Heart right ventricle (tissue), 16 donors: ENCODE results near the gene CLPSL1. TPM values are rescaled to one million over a fixed set of nuclear protein-coding genes. Genes with fewer than 3 reads are reported as not detected.

ENCODE experiments used
- ATAC-seq, 8 donors: fragments of 200-7000 bp; cut with Tn5 transposase; one replicate each; pipeline ENCODE4 v1.9.1; 2020; ENCODE audit warnings: mild to moderate bottlenecking in 8 of 8, moderate library complexity in 8 of 8, moderate number of reproducible peaks in 1 of 8
- DNase-seq, 2 donors: peaks; one replicate each; pipeline ENCODE4 v3.0.0-alpha.2; 2020
- H3K27ac ChIP-seq, 10 donors: fragments of 200-600 bp; sonication (generic) in 2 of 10; one replicate each; pipeline versions ENCODE4 v1.5.0 to v1.8.0; 2020 to 2022; ENCODE audit warnings: mild to moderate bottlenecking in 3 of 10
- H3K27me3 ChIP-seq, 7 donors: fragments of 200-600 bp; one replicate each; pipeline ENCODE4 v1.8.0; 2021 to 2022; ENCODE audit warnings: mild to moderate bottlenecking in 2 of 7
- H3K36me3 ChIP-seq, 9 donors: fragments of 200-600 bp; sonication (generic) in 1 of 9; one replicate each; pipeline versions ENCODE4 v1.5.0 to v1.8.0; 2020 to 2022; ENCODE audit warnings: mild to moderate bottlenecking in 2 of 9
- H3K4me1 ChIP-seq, 9 donors: fragments of 200-600 bp; sonication (generic) in 1 of 9; one replicate each; pipeline versions ENCODE4 v1.5.0 to v1.8.0; 2020 to 2022; ENCODE audit warnings: mild to moderate bottlenecking in 4 of 9
- H3K4me3 ChIP-seq, 10 donors: fragments of 200-600 bp; sonication (generic) in 2 of 10; one replicate each; pipeline versions ENCODE4 v1.5.0 to v1.8.0; 2020 to 2022; ENCODE audit warnings: mild to moderate bottlenecking in 7 of 10, moderate library complexity in 2 of 10
- H3K9me3 ChIP-seq, 11 donors: fragments of 200-600 bp in 10 of 11; sonication (generic) in 2 of 11; one replicate each; pipeline versions ENCODE4 v1.5.0 to v1.8.0; 2013 to 2022; ENCODE audit warnings: mild to moderate bottlenecking in 2 of 11, control low read depth in 1 of 11, moderate library complexity in 1 of 11
- WGBS, 2 donors: extraction: QIAGEN DNeasy Blood & Tissue Kit; methylation state at CpG; one replicate each; pipeline ENCODE4 v1.1.7; 2013; ENCODE audit warnings: inconsistent platforms in 1 of 2; 5-methylcytosine and 5-hydroxymethylcytosine counted together
- intact Hi-C, 10 donors: fragments of 100-400 bp; cut with DNase I; formaldehyde crosslinking; loops; one replicate each; pipeline versions ENCODE4 v1.11.1 to v1.14.2; 2022
- polyA plus RNA-seq, 2 donors: library from polyadenylated mRNA; stranded (reverse); fragments of 200-250 nt; gene quantifications; one replicate each; pipeline ENCODE4 v1.2.3, GENCODE V29; 2013
- total RNA-seq, 10 donors: library from RNA; stranded (reverse); fragmentation: NEBNext Ultra II Directional in 3 of 10; extraction: Animal tissue kit (Norgen Biotek cat#: 25700) in 3 of 10; gene quantifications; one replicate each; pipeline versions ENCODE4 v1.2.1 to v1.2.4, GENCODE V29; 2021 to 2023
- TF ChIP-seq, protein P1 (sequence below), 9 donors: fragments of 200-600 bp; sonication (generic) in 2 of 9; IDR thresholded peaks; one replicate each; pipeline versions ENCODE4 v1.5.0 to v1.8.0; 2021 to 2022; ENCODE audit warnings: antibody characterized with exemption in 9 of 9, mild to moderate bottlenecking in 5 of 9, moderate library complexity in 1 of 9
- donor health status: Arrhythmogenic right ventricular cardiomyopathy.
- donor health status: ischemic (EF 13 %, LVEDD 7.1; RV severe dilation, severe dysfunction).
- donor health status: healthy with polysubstance abuse.
- donor health status: DM: no; HTN: yes; CAD: no.
- donor health status: DM: no; HTN: no; CAD: no.
- donor health status: ischemic (EF 25% LVEDD 6.9; RV normal size, moderate dysfunction).
- donor health status: ischemic (EF 25% LVEDD 5.7; RV mildly dilated, moderate dysfunction).
- donor health status: healthy.
- donor health status: DM: yes; HTN: yes; CAD: no.
- donor health status: Ischemic cardiomyopathy.
- donor health status: ischemic (EF 35%, LVEDD 5.7; RV mildly dilated, moderate dysfunction).
- donor health status: nonischemic (EF 11% LVEDD 7.7; RV severe dilation, severe dysfunction).
- donor health status: DM: yes; HTN: yes; CAD: no.
- donor health status: PGD.
- donor health status: ischemic (EF 29% LVEDD 5.4; RV normal size, mild dysfunction).
- donor health status: nonischemic (EF 23%, LVEDD 6.1; RV moderate dilation, normal function).

Gene CLPSL1
- total and polyA plus RNA-seq, 12 donors: not detected

DNA sequence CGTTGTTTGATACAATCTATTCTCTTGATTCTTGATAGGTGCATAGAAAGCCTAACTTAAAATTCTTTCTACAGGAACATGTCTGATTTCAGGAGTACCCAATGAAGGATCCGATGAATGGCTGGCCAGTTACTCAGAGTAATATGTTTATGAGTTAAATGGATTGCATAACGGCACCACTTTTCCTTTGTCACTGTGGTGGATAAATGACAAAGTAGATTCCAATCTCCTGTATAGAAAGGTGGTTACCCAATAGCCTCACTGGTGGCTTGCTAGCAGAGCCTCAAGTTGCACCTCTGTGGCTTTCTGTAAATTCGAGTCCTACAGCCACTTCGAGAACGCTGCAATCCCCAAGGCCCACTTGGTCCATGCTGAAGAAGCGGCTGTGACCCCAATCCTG lies 52.7 kb downstream of the CLPSL1 start:
- Histone ChIP-seq H3K4me3 (no peak overlapping the region), H3K4me1 (no peaks in the 10 kb centered on the region), H3K27me3 (no peaks in the 10 kb centered on the region), H3K27ac (no peak overlapping the region), H3K9me3 (no peaks in the 10 kb centered on the region), H3K36me3 (peaks cover 0 to 55% (median 11%) of the 10 kb centered on the region in 9 donors)
- WGBS, 2 donors: 91 to 93% methylated on average over 7 of the region's 7 CpGs
- DNase-seq (no peak), ATAC-seq (no peak)
- intact Hi-C loops: no loop called here
- TF ChIP-seq, protein P1, sequence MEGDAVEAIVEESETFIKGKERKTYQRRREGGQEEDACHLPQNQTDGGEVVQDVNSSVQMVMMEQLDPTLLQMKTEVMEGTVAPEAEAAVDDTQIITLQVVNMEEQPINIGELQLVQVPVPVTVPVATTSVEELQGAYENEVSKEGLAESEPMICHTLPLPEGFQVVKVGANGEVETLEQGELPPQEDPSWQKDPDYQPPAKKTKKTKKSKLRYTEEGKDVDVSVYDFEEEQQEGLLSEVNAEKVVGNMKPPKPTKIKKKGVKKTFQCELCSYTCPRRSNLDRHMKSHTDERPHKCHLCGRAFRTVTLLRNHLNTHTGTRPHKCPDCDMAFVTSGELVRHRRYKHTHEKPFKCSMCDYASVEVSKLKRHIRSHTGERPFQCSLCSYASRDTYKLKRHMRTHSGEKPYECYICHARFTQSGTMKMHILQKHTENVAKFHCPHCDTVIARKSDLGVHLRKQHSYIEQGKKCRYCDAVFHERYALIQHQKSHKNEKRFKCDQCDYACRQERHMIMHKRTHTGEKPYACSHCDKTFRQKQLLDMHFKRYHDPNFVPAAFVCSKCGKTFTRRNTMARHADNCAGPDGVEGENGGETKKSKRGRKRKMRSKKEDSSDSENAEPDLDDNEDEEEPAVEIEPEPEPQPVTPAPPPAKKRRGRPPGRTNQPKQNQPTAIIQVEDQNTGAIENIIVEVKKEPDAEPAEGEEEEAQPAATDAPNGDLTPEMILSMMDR (IDR thresholded peaks at IDR 0.05): no peak

Other genes with a start within 250 kb of the CLPSL1 start
- gene FKBP5, start 92.1 kb upstream of the CLPSL1 start, total RNA-seq: 100 to 1,000 TPM in 3 of 10 donors, 10 to 100 TPM in 7; 20.3 to 151 (median 45.3) TPM
- 100 to 1,000 TPM in 1 of 2 donors, 10 to 100 TPM in 1; 40.5 to 199 TPM for gene FKBP5, start 92.1 kb upstream of the CLPSL1 start, polyA plus RNA-seq
- under 1 TPM in 4 of 10 donors, not detected in 6; 0.20 to 0.37 (median 0.24) TPM for gene ARMC12, start 44.0 kb upstream of the CLPSL1 start, total RNA-seq
- under 1 TPM; 0.16 to 0.95 TPM for gene ARMC12, start 44.0 kb upstream of the CLPSL1 start, polyA plus RNA-seq
- gene CLPSL2, start 4.4 kb upstream of the CLPSL1 start, total RNA-seq: not detected
- not detected for gene CLPSL2, start 4.4 kb upstream of the CLPSL1 start, polyA plus RNA-seq
- gene CLPS, start 16.3 kb downstream of the CLPSL1 start, total RNA-seq: 1 to 10 TPM in 7 of 10 donors, not detected in 3; 1.9 to 4.2 (median 3.3) TPM
- gene CLPS, start 16.3 kb downstream of the CLPSL1 start, polyA plus RNA-seq: under 1 TPM in 1 of 2 donors, not detected in 1; 0.81 TPM
- not detected for gene LHFPL5, start 24.3 kb downstream of the CLPSL1 start, total RNA-seq
- gene LHFPL5, start 24.3 kb downstream of the CLPSL1 start, polyA plus RNA-seq: not detected
- 10 to 100 TPM; 13.8 to 25.6 (median 17.8) TPM for gene SRPK1, start 140.1 kb downstream of the CLPSL1 start, total RNA-seq
- gene SRPK1, start 140.1 kb downstream of the CLPSL1 start, polyA plus RNA-seq: 1 to 10 TPM; 6.0 to 6.6 TPM
- under 1 TPM in 5 of 10 donors, not detected in 5; 0.07 to 0.11 (median 0.10) TPM for gene SLC26A8, start 243.6 kb downstream of the CLPSL1 start, total RNA-seq
- under 1 TPM in 1 of 2 donors, not detected in 1; 0.03 TPM for gene SLC26A8, start 243.6 kb downstream of the CLPSL1 start, polyA plus RNA-seq
- 10 to 100 TPM; 25.0 to 38.1 (median 29.4) TPM for gene MAPK14, start 246.8 kb downstream of the CLPSL1 start, total RNA-seq
- 10 to 100 TPM in 1 of 2 donors, 1 to 10 TPM in 1; 9.2 to 18.2 TPM for gene MAPK14, start 246.8 kb downstream of the CLPSL1 start, polyA plus RNA-seq